Panc1 (cell line): ENCODE measurements around the gene SPINK4.

ENCODE experiments used
- CTCF ChIP-seq: fragments of 450-650 bp; IDR thresholded peaks from 2 replicates; pipeline ENCODE4 v1.5.1; 2017; ENCODE audit warnings: mild to moderate bottlenecking
- POLR2AphosphoS5 ChIP-seq: IDR thresholded peaks from 2 replicates; pipeline ENCODE4 v1.6.1; 2012; ENCODE audit warnings: mild to moderate bottlenecking, low read depth, low read length, moderate library complexity
- REST ChIP-seq, 2 experiments: IDR thresholded peaks; 2 replicates each; pipeline ENCODE4 v1.6.1; 2011 to 2012; ENCODE audit warnings: low read depth in 2 of 2, control low read depth in 1 of 2, low read length in 1 of 2, mild to moderate bottlenecking in 1 of 2, moderate library complexity in 1 of 2; ENCODE audit not compliant: insufficient read depth in 1 of 2
- SIN3A ChIP-seq: IDR thresholded peaks from 2 replicates; pipeline ENCODE4 v1.6.1; 2012; ENCODE audit warnings: low read depth, mild to moderate bottlenecking, low read length, moderate library complexity, borderline replicate concordance; ENCODE audit not compliant: insufficient read depth

DNA sequence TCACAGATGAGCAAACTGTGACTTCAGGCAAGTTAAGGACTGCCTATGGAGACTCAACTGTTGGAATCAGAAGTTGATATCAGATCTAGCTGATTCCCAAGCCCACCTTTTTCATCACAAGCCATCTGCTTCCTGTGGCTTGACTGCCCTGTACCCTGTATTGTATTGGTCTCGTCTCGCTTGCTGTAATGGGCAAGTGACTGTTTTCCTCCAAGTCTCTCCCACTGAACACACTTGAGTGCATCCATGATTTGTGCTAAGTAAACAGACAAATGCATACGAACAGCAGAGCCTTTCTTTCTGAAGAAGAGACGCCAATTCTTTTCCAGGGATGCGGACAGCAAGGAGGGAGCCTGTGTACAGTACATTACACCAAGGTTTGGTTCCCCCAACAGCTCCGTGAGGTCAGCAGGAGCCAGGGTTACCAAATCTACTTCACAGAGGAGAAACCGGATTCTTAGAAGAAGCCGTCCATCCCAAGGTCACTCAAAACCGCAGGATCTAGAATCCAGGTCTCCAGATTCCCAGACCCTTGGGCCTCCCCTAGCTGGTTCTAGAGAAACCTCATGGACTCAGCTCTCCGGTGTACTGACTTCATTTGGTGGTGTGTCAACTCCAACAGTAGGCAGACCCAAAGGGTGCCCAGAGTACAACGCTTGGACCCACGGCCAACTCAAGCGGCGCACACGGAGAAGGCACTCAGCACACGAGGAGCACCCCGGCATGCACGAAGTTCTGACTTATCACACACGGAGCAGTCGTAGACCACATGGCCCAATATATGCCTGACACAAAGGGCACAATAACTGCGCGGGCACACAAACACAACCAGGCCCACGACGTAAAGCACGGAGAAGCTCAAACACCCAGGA, 23.4 kb downstream of the SPINK4 start:
- TF ChIP-seq CTCF = no peak
- no peak for TF ChIP-seq REST (IDR thresholded peaks at IDR 0.05; ENCODE audit: insufficient read depth in 1 of 2, low read depth in 2 of 2, low read length in 1 of 2)
- no peak; the same call in 1 of the 2 replicates for TF ChIP-seq POLR2AphosphoS5
- TF ChIP-seq SIN3A = no peak
